GM12878 (cell line): ENCODE measurements around the gene NRXN3. TPM values are rescaled to one million over a fixed set of nuclear protein-coding genes. Genes with fewer than 3 reads are reported as not detected.

Experiments used
- ATAC-seq: fragments of 200-7000 bp; cut with Tn5 transposase; 3 replicates; pipeline ENCODE4 v1.9.1; 2020; ENCODE audit warnings: mild to moderate bottlenecking, moderate library complexity
- BruUV-seq: library from RNA; stranded (reverse); fragments of 400-500 nt; replicated peaks from 2 replicates; lab custom pipeline; 2021; lab: Mats Ljungman, UMichigan
- CTCF ChIA-PET: fragments of 300-600 bp; sonication (Branson Sonifier 250); formaldehyde crosslinking; extraction: SDS; loops from one replicate; lab custom pipeline; 2021; ENCODE audit warnings: inconsistent platforms; lab: Yijun Ruan, JAX
- POLR2A ChIA-PET: fragments of 350-600 bp; formaldehyde crosslinking; extraction: SDS; loops from one replicate; lab custom pipeline; 2021; ENCODE audit warnings: inconsistent platforms; lab: Charles Lee
- RAD21 ChIA-PET: fragments of 300-600 bp; sonication (Branson Sonifier 250); formaldehyde crosslinking; loops from one replicate; lab custom pipeline; 2023; ENCODE audit warnings: antibody characterized with exemption; ENCODE audit not compliant: unreplicated experiment; lab: Charles Lee
- SMC1A ChIA-PET: fragments of 300-600 bp; sonication (Branson Sonifier 250); formaldehyde crosslinking; loops from one replicate; lab custom pipeline; 2023; ENCODE audit not compliant: unreplicated experiment, uncharacterized antibody; lab: Charles Lee
- DNase-seq: peaks from one replicate; pipeline ENCODE4 v3.0.0-alpha.2; 2011; ENCODE audit warnings: low read depth, low spot score
- FAIRE-seq: peaks from 3 replicates; lab custom pipeline; 2011; peaks lifted over from hg19 to GRCh38; lab: Jason Lieb, UNC
- H2AFZ ChIP-seq: 2 replicates; pipeline ENCODE4 v1.6.0; 2011; ENCODE audit warnings: low read depth, low read length, control low read depth; ENCODE audit not compliant: control insufficient read depth
- H3K27ac ChIP-seq: 2 replicates; pipeline ENCODE4 v1.5.1; 2011; ENCODE audit warnings: control low read depth; ENCODE audit not compliant: control insufficient read depth, insufficient read depth
- H3K27me3 ChIP-seq, 2 experiments: replicated peaks in 1 of 2; 2 replicates each; pipeline versions ENCODE4 v1.6.0 to v1.6.1; 2011; ENCODE audit warnings: low read length in 1 of 2; ENCODE audit not compliant: control insufficient read depth in 2 of 2, insufficient read depth in 2 of 2
- H3K36me3 ChIP-seq, 2 experiments: 2 replicates each; pipeline ENCODE4 v1.5.1; 2011; ENCODE audit warnings: low read length in 1 of 2; ENCODE audit not compliant: control insufficient read depth in 2 of 2, insufficient read depth in 2 of 2
- H3K4me1 ChIP-seq: 2 replicates; pipeline ENCODE4 v1.6.1; 2011; ENCODE audit warnings: mild to moderate bottlenecking, low read length, moderate library complexity, mixed read lengths; ENCODE audit not compliant: control insufficient read depth, insufficient read depth
- H3K4me2 ChIP-seq: 2 replicates; pipeline ENCODE4 v1.6.0; 2011; ENCODE audit warnings: control low read depth; ENCODE audit not compliant: control insufficient read depth, insufficient read depth
- H3K4me3 ChIP-seq: fragments of 200-600 bp; sonication (generic); 2 replicates; pipeline ENCODE4 v1.5.1; 2016
- H3K79me2 ChIP-seq: 2 replicates; pipeline ENCODE4 v1.6.0; 2011; ENCODE audit warnings: low read length; ENCODE audit not compliant: control insufficient read depth, insufficient read depth
- H3K9ac ChIP-seq: 2 replicates; pipeline ENCODE4 v1.8.0; 2011; ENCODE audit warnings: low read length, control low read depth, mixed read lengths; ENCODE audit not compliant: control insufficient read depth, insufficient read depth
- H3K9me3 ChIP-seq: replicated peaks from 3 replicates; pipeline ENCODE4 v1.5.1; 2011; ENCODE audit warnings: mild to moderate bottlenecking, low read length; ENCODE audit not compliant: control insufficient read depth, insufficient read depth
- H4K20me1 ChIP-seq: 2 replicates; pipeline ENCODE4 v1.6.0; 2011; ENCODE audit not compliant: control insufficient read depth, insufficient read depth
- ATF7 ChIP-seq: fragments of 450-650 bp; IDR thresholded peaks from 2 replicates; pipeline ENCODE4 v1.6.1; 2016; ENCODE audit warnings: low read depth, mild to moderate bottlenecking
- CBX5 ChIP-seq: sonication (generic); IDR thresholded peaks from 2 replicates; pipeline ENCODE4 v1.6.1; 2016; ENCODE audit warnings: low read depth, moderate library complexity, mild to moderate bottlenecking, inconsistent platforms
- CHD4 ChIP-seq: fragments of 200-600 bp; sonication (generic); IDR thresholded peaks from 2 replicates; pipeline ENCODE4 v1.6.1; 2016; ENCODE audit warnings: mild to moderate bottlenecking
- GABPA ChIP-seq: IDR thresholded peaks from 2 replicates; pipeline ENCODE4 v1.6.1; 2014; ENCODE audit warnings: antibody characterized with exemption, low read depth, mild to moderate bottlenecking, inconsistent platforms
- HDAC2 ChIP-seq: fragments of 200-600 bp; sonication (generic); IDR thresholded peaks from 2 replicates; pipeline ENCODE4 v1.6.1; 2017
- NFXL1 ChIP-seq: fragments of 450-650 bp; IDR thresholded peaks from 2 replicates; pipeline ENCODE4 v1.6.1; 2017; ENCODE audit warnings: antibody characterized with exemption, mild to moderate bottlenecking, borderline replicate concordance
- PAX8 ChIP-seq: fragments of 450-650 bp; IDR thresholded peaks from 2 replicates; pipeline ENCODE4 v1.6.1; 2017; ENCODE audit warnings: mild to moderate bottlenecking, moderate library complexity
- POLR2AphosphoS5 ChIP-seq: IDR thresholded peaks from 2 replicates; pipeline ENCODE4 v1.6.1; 2011; ENCODE audit warnings: mild to moderate bottlenecking, low read length, inconsistent platforms
- SIN3A ChIP-seq: IDR thresholded peaks from 2 replicates; pipeline ENCODE4 v1.6.1; 2012; ENCODE audit warnings: low read depth, low read length, improper control_type of control experiment
- SP1 ChIP-seq: IDR thresholded peaks from one replicate; pipeline ENCODE4 v1.6.1; 2011; ENCODE audit warnings: low read depth, low read length
- SREBF1 ChIP-seq: IDR thresholded peaks from 2 replicates; pipeline ENCODE4 v1.6.1; 2012; ENCODE audit warnings: mild to moderate bottlenecking, low read length
- TARDBP ChIP-seq: IDR thresholded peaks from 2 replicates; pipeline ENCODE4 v1.6.1; 2016; ENCODE audit warnings: borderline replicate concordance
- TCF12 ChIP-seq: IDR thresholded peaks from 2 replicates; pipeline ENCODE4 v1.6.1; 2011; ENCODE audit warnings: low read depth, mild to moderate bottlenecking, low read length
- WRNIP1 ChIP-seq: IDR thresholded peaks from 2 replicates; pipeline ENCODE4 v1.6.1; 2011; ENCODE audit warnings: low read depth, low read length, improper control_type of control experiment, borderline replicate concordance
- WGBS: methylation state at CpG from one replicate; pipeline ENCODE4 v1.1.6; 2016; ENCODE audit warnings: low lambda C conversion rate; ENCODE audit not compliant: insufficient replicate concordance, insufficient coverage; ENCODE audit errors: missing lambda C conversion rate; 5-methylcytosine and 5-hydroxymethylcytosine counted together
- in situ Hi-C: fragments of 300-500 bp; cut with MboI; formaldehyde crosslinking; loops from 9 replicates; pipeline ENCODE4 v1.14.3; 2018; ENCODE audit warnings: mixed read lengths
- intact Hi-C: fragments of 100-400 bp; cut with micrococcal nuclease; formaldehyde crosslinking; loops from one replicate; pipeline ENCODE4 v1.14.2; 2022; ENCODE audit not compliant: unreplicated experiment
- polyA plus RNA-seq, 11 experiments: library from polyadenylated mRNA; depleted of rRNA in 4 of 11; unstranded in 6 of 11; stranded (reverse) in 5 of 11; fragments of >200 nt; fragmentation: Nextera tagmentation in 4 of 11; fragmentation: Illumina TruSeq in 1 of 11; extraction: Ambion mirVana in 4 of 11; extraction: Trizol in 1 of 11; gene quantifications; 1 replicate in 1 of 11; 2 replicates in 10 of 11; pipeline versions ENCODE4 v1.2.1 to v1.2.3, GENCODE V29; 2011 to 2016; ENCODE audit warnings: inconsistent platforms in 2 of 11, missing spikeins in 2 of 11, low read depth in 1 of 11
- total RNA-seq, 4 experiments: library from RNA; depleted of rRNA in 3 of 4; stranded (reverse); fragments of >200 nt in 3 of 4; fragmentation: Illumina TruSeq in 1 of 4; extraction: Trizol in 1 of 4; gene quantifications; 2 replicates each; pipeline versions ENCODE4 v1.2.1 to v1.2.3, GENCODE V29; 2013 to 2021
- TF ChIP-seq, protein P1 (sequence below): IDR thresholded peaks from 2 replicates; pipeline ENCODE4 v1.6.1; 2012; ENCODE audit warnings: mild to moderate bottlenecking, low read depth, low read length
- TF ChIP-seq, protein P2 (sequence below): fragments of 150-350 bp; IDR thresholded peaks from 2 replicates; pipeline ENCODE4 v1.6.1; 2014; ENCODE audit warnings: mild to moderate bottlenecking, low read depth, low read length
- TF ChIP-seq, protein P3 (sequence below): fragments of 450-650 bp; IDR thresholded peaks from 2 replicates; pipeline ENCODE4 v1.6.1; 2016; ENCODE audit warnings: mild to moderate bottlenecking

The NRXN3 gene
- total and polyA plus RNA-seq, 10 of the 15 experiments (the other 5 are each of a cell fraction or from before 2014, with no cell fraction given), result 0.52 to 3.3 (median 1.4) TPM

GRCh38 chr14:79829405-79830166, 1659.4 kb downstream of the NRXN3 start (continued):
- TF ChIP-seq WRNIP1 (no peak), POLR2AphosphoS5 (no peak)

- no peak for DNase-seq
- no peaks in the 10 kb centered on the region for H4K20me1 ChIP-seq
- in situ Hi-C loops, result no loop called here
- FAIRE-seq, result no peak
- no peaks in the 10 kb centered on the region for H3K36me3 ChIP-seq
- no peak overlapping the region for H3K9ac ChIP-seq
- no peak overlapping the region for H3K4me3 ChIP-seq
- no TSS peak for BruUV-seq
- RAD21 ChIA-PET, result no interaction called here
- SMC1A ChIA-PET, result no interaction called here
- no peaks in the 10 kb centered on the region for H3K4me1 ChIP-seq
- H3K79me2 ChIP-seq, result no peaks in the 10 kb centered on the region
- no peaks in the 10 kb centered on the region for H3K27me3 ChIP-seq
- intact Hi-C loops, result no loop called here
- no peaks in the 10 kb centered on the region for H3K9me3 ChIP-seq
- WGBS, result 36% methylated on average over 10 of the region's 10 CpGs
- POLR2A ChIA-PET, result no interaction called here
- ATAC-seq, result no peak
- no peak overlapping the region for H3K4me2 ChIP-seq
- CTCF ChIA-PET, result no interaction called here
- no peak overlapping the region for H2AFZ ChIP-seq
- H3K27ac ChIP-seq, result no peak overlapping the region
- TF ChIP-seq, protein P1, sequence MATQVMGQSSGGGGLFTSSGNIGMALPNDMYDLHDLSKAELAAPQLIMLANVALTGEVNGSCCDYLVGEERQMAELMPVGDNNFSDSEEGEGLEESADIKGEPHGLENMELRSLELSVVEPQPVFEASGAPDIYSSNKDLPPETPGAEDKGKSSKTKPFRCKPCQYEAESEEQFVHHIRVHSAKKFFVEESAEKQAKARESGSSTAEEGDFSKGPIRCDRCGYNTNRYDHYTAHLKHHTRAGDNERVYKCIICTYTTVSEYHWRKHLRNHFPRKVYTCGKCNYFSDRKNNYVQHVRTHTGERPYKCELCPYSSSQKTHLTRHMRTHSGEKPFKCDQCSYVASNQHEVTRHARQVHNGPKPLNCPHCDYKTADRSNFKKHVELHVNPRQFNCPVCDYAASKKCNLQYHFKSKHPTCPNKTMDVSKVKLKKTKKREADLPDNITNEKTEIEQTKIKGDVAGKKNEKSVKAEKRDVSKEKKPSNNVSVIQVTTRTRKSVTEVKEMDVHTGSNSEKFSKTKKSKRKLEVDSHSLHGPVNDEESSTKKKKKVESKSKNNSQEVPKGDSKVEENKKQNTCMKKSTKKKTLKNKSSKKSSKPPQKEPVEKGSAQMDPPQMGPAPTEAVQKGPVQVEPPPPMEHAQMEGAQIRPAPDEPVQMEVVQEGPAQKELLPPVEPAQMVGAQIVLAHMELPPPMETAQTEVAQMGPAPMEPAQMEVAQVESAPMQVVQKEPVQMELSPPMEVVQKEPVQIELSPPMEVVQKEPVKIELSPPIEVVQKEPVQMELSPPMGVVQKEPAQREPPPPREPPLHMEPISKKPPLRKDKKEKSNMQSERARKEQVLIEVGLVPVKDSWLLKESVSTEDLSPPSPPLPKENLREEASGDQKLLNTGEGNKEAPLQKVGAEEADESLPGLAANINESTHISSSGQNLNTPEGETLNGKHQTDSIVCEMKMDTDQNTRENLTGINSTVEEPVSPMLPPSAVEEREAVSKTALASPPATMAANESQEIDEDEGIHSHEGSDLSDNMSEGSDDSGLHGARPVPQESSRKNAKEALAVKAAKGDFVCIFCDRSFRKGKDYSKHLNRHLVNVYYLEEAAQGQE, result no peak
- TF ChIP-seq TARDBP, result no peak
- TF ChIP-seq HDAC2, result no peak
- no peak for TF ChIP-seq CHD4
- TF ChIP-seq GABPA, result no peak
- no peak for TF ChIP-seq POLR2AphosphoS5
- TF ChIP-seq SP1, result no peak
- no peak for TF ChIP-seq CBX5
- TF ChIP-seq, protein P2, sequence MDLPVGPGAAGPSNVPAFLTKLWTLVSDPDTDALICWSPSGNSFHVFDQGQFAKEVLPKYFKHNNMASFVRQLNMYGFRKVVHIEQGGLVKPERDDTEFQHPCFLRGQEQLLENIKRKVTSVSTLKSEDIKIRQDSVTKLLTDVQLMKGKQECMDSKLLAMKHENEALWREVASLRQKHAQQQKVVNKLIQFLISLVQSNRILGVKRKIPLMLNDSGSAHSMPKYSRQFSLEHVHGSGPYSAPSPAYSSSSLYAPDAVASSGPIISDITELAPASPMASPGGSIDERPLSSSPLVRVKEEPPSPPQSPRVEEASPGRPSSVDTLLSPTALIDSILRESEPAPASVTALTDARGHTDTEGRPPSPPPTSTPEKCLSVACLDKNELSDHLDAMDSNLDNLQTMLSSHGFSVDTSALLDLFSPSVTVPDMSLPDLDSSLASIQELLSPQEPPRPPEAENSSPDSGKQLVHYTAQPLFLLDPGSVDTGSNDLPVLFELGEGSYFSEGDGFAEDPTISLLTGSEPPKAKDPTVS, result no peak
- no peak for TF ChIP-seq TCF12
- no peak for TF ChIP-seq PAX8
- no peak for TF ChIP-seq ATF7
- TF ChIP-seq NFXL1, result no peak
- no peak for TF ChIP-seq SIN3A
- TF ChIP-seq SREBF1, result no peak
- TF ChIP-seq, protein P3, sequence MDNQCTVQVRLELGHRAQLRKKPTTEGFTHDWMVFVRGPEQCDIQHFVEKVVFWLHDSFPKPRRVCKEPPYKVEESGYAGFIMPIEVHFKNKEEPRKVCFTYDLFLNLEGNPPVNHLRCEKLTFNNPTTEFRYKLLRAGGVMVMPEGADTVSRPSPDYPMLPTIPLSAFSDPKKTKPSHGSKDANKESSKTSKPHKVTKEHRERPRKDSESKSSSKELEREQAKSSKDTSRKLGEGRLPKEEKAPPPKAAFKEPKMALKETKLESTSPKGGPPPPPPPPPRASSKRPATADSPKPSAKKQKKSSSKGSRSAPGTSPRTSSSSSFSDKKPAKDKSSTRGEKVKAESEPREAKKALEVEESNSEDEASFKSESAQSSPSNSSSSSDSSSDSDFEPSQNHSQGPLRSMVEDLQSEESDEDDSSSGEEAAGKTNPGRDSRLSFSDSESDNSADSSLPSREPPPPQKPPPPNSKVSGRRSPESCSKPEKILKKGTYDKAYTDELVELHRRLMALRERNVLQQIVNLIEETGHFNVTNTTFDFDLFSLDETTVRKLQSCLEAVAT, result no peak
These were observed 1661.2 kb downstream of the NRXN3 start for GRCh38 chr14:79831195-79831892.
